Measurements from ENCODE around the gene ZFAND2A. TPM values are rescaled to one million over a fixed set of nuclear protein-coding genes. Genes with fewer than 3 reads are reported as not detected.

Gene ZFAND2A
- total RNA-seq, 1 donor from 2014 or later, result 14.1 TPM

DNA sequence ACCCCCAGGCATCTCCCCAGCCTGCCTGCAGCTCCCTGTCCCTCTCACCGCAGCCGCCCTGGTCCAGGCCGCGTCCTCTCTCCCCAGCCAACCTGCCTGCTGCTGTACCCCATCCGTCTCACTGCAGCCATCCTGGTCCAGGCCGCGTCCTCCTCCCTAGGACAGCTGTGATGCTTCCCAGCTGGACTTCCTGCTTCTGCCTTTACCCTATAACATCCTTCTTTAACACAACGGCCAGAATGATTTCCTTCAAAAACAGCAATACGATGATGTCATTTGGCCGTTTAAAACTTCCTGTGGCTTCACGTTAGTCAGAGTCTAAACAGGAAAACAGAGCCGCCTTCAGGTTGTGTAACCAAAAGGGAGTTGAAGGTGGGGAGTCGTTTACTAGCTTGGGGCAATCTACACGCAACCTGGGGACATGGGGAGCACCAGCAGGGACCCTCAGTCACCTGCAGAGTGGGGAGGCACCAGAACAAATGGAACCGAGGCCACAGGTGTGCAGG is 32.2 kb upstream of the ZFAND2A start:
- H3K36me3 Mint-ChIP-seq (ENCODE audit: insufficient read depth), result no peaks in the 10 kb centered on the region
- DNase-seq (ENCODE audit: low spot score, unreplicated experiment), result no peak
- TF ChIP-seq, protein P1, sequence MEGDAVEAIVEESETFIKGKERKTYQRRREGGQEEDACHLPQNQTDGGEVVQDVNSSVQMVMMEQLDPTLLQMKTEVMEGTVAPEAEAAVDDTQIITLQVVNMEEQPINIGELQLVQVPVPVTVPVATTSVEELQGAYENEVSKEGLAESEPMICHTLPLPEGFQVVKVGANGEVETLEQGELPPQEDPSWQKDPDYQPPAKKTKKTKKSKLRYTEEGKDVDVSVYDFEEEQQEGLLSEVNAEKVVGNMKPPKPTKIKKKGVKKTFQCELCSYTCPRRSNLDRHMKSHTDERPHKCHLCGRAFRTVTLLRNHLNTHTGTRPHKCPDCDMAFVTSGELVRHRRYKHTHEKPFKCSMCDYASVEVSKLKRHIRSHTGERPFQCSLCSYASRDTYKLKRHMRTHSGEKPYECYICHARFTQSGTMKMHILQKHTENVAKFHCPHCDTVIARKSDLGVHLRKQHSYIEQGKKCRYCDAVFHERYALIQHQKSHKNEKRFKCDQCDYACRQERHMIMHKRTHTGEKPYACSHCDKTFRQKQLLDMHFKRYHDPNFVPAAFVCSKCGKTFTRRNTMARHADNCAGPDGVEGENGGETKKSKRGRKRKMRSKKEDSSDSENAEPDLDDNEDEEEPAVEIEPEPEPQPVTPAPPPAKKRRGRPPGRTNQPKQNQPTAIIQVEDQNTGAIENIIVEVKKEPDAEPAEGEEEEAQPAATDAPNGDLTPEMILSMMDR (IDR thresholded peaks at IDR 0.05; ENCODE audit: unreplicated experiment), result no peak
- peaks cover 52% of the 10 kb centered on the region for H3K27me3 Mint-ChIP-seq
- no peak overlapping the region for H3K27ac Mint-ChIP-seq
- peaks cover 6% of the 10 kb centered on the region for H3K9me3 Mint-ChIP-seq (ENCODE audit: low read depth)
- no peak overlapping the region for H3K4me3 Mint-ChIP-seq (ENCODE audit: low read depth)
- H3K4me1 Mint-ChIP-seq (ENCODE audit: low read depth), result no peaks in the 10 kb centered on the region

DNA sequence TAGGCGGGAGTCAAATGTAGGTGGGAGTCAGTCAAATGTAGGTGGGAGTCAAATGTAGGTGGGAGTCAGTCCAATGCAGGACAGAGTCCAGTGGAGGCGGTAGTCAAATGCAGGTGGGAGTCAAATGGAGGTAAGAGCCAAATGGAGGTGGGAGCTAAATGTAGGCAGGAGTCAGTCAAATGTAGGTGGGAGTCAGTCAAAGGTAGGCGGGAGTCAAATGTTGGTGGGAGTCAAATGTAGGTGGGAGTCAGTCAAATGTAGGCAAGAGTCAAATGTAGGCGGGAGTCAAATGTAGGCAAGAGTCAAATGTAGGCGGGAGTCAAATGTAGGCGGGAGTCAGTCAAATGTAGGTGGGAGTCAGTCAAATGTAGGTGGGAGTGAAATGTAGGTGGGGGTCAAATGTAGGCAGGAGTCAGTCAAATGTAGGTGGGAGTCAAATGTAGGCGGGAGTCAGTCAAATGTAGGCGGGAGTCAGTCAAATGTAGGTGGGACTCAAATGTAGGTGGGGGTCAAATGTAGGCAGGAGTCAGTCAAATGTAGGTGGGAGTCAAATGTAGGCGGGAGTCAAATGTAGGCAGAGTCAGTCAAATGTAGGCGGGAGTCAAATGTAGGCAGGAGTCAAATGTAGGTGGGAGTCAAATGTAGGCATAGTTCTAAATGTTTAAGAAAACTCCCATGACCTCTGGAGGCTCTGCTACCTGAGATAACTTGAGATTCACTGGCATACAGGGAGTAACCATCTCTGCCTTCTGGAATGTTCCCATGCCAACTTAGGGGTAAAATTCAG is 30.2 kb upstream of the ZFAND2A start:
- Mint-ChIP-seq H3K27me3 (peaks cover 66% of the 10 kb centered on the region), H3K27ac (no peak overlapping the region), H3K9me3 (ENCODE audit: low read depth) (peaks cover 6% of the 10 kb centered on the region), H3K4me1 (ENCODE audit: low read depth) (no peaks in the 10 kb centered on the region), H3K36me3 (ENCODE audit: insufficient read depth) (no peaks in the 10 kb centered on the region), H3K4me3 (ENCODE audit: low read depth) (no peak overlapping the region)
- DNase-seq (ENCODE audit: low spot score, unreplicated experiment), result no peak
- TF ChIP-seq, protein P1 (IDR thresholded peaks at IDR 0.05; ENCODE audit: unreplicated experiment), result no peak

DNA sequence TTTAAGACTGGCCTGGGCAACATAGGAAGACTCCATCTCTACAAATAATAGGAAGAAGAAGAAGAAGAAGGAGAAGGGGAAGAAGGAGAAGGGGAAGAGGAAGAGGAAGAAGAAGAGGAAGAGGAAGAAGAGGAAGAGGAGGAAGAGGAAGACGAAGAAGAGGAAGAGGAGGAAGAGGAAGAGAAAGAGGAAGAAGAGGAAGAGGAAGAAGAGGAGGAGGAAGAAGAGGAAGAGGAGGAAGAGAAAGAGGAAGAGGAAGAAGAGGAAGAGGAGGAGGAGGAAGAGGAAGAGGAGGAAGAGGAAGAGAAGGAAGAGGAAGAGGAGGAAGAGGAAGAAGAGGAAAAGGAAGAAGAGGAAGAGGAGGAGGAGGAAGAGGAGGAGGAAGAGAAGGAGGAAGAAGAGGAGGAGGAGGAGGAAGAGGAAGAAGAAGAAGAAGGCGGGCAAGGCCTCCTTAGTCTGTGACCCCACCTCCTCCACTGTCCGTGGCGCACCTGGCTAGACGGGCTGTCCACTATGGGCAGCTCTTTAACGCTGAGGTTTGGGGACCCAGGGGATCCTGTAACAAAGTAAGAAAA is 28.8 kb upstream of the ZFAND2A start:
- TF ChIP-seq, protein P1 (IDR thresholded peaks at IDR 0.05; ENCODE audit: unreplicated experiment), result no peak
- Mint-ChIP-seq H3K4me3 (ENCODE audit: low read depth) (no peak overlapping the region), H3K27ac (no peak overlapping the region), H3K4me1 (ENCODE audit: low read depth) (no peaks in the 10 kb centered on the region), H3K36me3 (ENCODE audit: insufficient read depth) (no peaks in the 10 kb centered on the region), H3K27me3 (peaks cover 55% of the 10 kb centered on the region), H3K9me3 (ENCODE audit: low read depth) (peaks cover 6% of the 10 kb centered on the region)
- DNase-seq (ENCODE audit: low spot score, unreplicated experiment), result no peak

GRCh38 chr7:1187127-1187526 is 27.1 kb upstream of the ZFAND2A start:
- no peak for DNase-seq (ENCODE audit: low spot score, unreplicated experiment)
- Mint-ChIP-seq H3K4me3 (ENCODE audit: low read depth) (no peak overlapping the region), H3K9me3 (ENCODE audit: low read depth) (peaks cover 6% of the 10 kb centered on the region), H3K27me3 (peaks cover 53% of the 10 kb centered on the region), H3K4me1 (ENCODE audit: low read depth) (no peaks in the 10 kb centered on the region), H3K36me3 (ENCODE audit: insufficient read depth) (no peaks in the 10 kb centered on the region), H3K27ac (no peak overlapping the region)
- TF ChIP-seq, protein P1 (IDR thresholded peaks at IDR 0.05; ENCODE audit: unreplicated experiment), result no peak

GRCh38 chr7:1181640-1182039 is 21.6 kb upstream of the ZFAND2A start:
- H3K9me3 Mint-ChIP-seq (ENCODE audit: low read depth), result no peaks in the 10 kb centered on the region
- H3K27me3 Mint-ChIP-seq, result peaks cover 30% of the 10 kb centered on the region
- no peak overlapping the region for H3K27ac Mint-ChIP-seq
- no peaks in the 10 kb centered on the region for H3K4me1 Mint-ChIP-seq (ENCODE audit: low read depth)
- TF ChIP-seq, protein P1 (IDR thresholded peaks at IDR 0.05; ENCODE audit: unreplicated experiment), result no peak
- no peaks in the 10 kb centered on the region for H3K36me3 Mint-ChIP-seq (ENCODE audit: insufficient read depth)
- DNase-seq (ENCODE audit: low spot score, unreplicated experiment), result no peak
- H3K4me3 Mint-ChIP-seq (ENCODE audit: low read depth), result no peak overlapping the region
